Pancreas (tissue), 10 donors: ENCODE results near the gene INPP5D. TPM values are rescaled to one million over a fixed set of nuclear protein-coding genes. Genes with fewer than 3 reads are reported as not detected.

Experiments used
- ATAC-seq, 4 donors: fragments of 200-7000 bp; cut with Tn5 transposase; one replicate each; pipeline versions ENCODE4 v1.8.0 to v1.9.1; 2020; ENCODE audit warnings: mild to moderate bottlenecking in 4 of 4, moderate library complexity in 4 of 4
- DNase-seq, 6 donors: peaks; one replicate each; pipeline ENCODE4 v3.0.0-alpha.2; 2020
- FAIRE-seq: peaks from 2 replicates; lab custom pipeline; 2012; peaks lifted over from hg19 to GRCh38; lab: Jason Lieb, UNC
- H3K27ac ChIP-seq, 4 donors: fragments of 200-600 bp; sonication (generic); 1 replicate in 3 of 4; 2 replicates in 1 of 4; pipeline versions ENCODE4 v1.5.0 to v1.8.0; 2020
- H3K27me3 ChIP-seq, 4 donors: fragments of 200-600 bp; one replicate each; pipeline ENCODE4 v1.8.0; 2021
- H3K36me3 ChIP-seq, 3 donors: fragments of 200-600 bp; sonication (generic) in 1 of 3; one replicate each; pipeline versions ENCODE4 v1.5.0 to v1.8.0; 2020 to 2021
- H3K4me1 ChIP-seq, 3 donors: fragments of 200-600 bp; one replicate each; pipeline ENCODE4 v1.8.0; 2021
- H3K4me3 ChIP-seq, 4 donors: fragments of 200-600 bp; sonication (generic) in 2 of 4; one replicate each; pipeline versions ENCODE4 v1.5.0 to v1.8.0; 2020 to 2021
- H3K9me3 ChIP-seq, 4 donors: fragments of 200-600 bp; one replicate each; pipeline ENCODE4 v1.8.0; 2021
- CTCF ChIP-seq, 4 donors: fragments of 200-600 bp; sonication (generic) in 3 of 4; IDR thresholded peaks; one replicate each; pipeline versions ENCODE4 v1.5.0 to v1.8.0; 2021; ENCODE audit warnings: antibody characterized with exemption in 4 of 4
- WGBS, 2 donors: extraction: QIAGEN DNeasy Blood & Tissue Kit; methylation state at CpG; one replicate each; pipeline ENCODE4 v1.1.7; 2013; 5-methylcytosine and 5-hydroxymethylcytosine counted together
- intact Hi-C, 3 donors: fragments of 100-400 bp; cut with DNase I; formaldehyde crosslinking; loops; one replicate each; pipeline versions ENCODE4 v1.11.1 to v1.14.2; 2022
- polyA plus RNA-seq, 2 donors: library from polyadenylated mRNA; stranded (reverse); fragments of 200-250 nt; gene quantifications; one replicate each; pipeline ENCODE4 v1.2.3, GENCODE V29; 2013
- total RNA-seq, 6 donors: library from RNA; stranded (reverse); fragmentation: NEBNext Ultra II Directional in 4 of 6; extraction: Animal tissue kit (Norgen Biotek cat#: 25700) in 4 of 6; gene quantifications; one replicate each; pipeline versions ENCODE4 v1.2.1 to v1.2.4, GENCODE V29; 2021 to 2023
- donor health status: healthy with polysubstance abuse.
- donor health status: DM: no; HTN: no; CAD: no; lungs with moderate emphysema.
- donor health status: DM: no; HTN: no; CAD: no.
- donor health status: control.
- donor health status: control.
- donor health status: Bipolar disorder and iron deficiency.
- donor health status: DM: yes; HTN: yes; CAD: no.
- donor health status: DM: no; HTN: no; CAD: no.
- donor health status: DM: no; HTN: no; CAD: no.
- donor health status: DM: yes; HTN: yes; CAD: no.

Gene INPP5D
- total and polyA plus RNA-seq, 8 donors = 1.1 to 11.4 (median 2.3) TPM

DNA sequence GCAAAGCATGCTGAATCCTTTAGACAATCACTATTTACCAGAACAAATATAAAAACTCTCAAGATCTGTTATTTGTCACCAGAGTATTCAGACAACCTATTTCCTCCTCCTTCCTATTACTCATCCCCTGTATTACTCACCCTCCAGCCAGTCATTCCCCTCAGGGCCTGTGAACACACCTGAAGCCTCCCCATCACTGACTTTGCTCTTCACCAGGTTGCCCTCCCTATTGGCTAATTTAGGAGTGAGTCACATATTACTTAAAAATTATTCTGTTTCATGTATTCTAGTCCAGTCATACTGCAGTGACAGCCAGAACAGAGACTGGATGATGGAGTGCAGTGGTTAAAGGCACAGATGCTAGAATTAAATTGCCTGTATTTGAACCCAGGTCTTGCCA, 187.6 kb downstream of the INPP5D start:
- no peaks in the 10 kb centered on the region for H3K27me3 ChIP-seq
- TF ChIP-seq CTCF (IDR thresholded peaks at IDR 0.05) = no peak
- H3K27ac ChIP-seq = no peak overlapping the region
- H3K9me3 ChIP-seq = no peaks in the 10 kb centered on the region
- intact Hi-C loops = loop anchor here in 2 of 3 donors (5.0 to 10.0 kb wide), 2 partner anchors 143 to 145 kb away; no protein-coding TSS in a partner anchor
- no peak for FAIRE-seq
- H3K36me3 ChIP-seq = no peaks in the 10 kb centered on the region
- H3K4me3 ChIP-seq = no peak overlapping the region
- peak in 1 of 4 donors; percentile 17 for ATAC-seq
- peaks cover 0 to 2% (median 0%) of the 10 kb centered on the region in 3 donors for H3K4me1 ChIP-seq
- no peak for DNase-seq

DNA sequence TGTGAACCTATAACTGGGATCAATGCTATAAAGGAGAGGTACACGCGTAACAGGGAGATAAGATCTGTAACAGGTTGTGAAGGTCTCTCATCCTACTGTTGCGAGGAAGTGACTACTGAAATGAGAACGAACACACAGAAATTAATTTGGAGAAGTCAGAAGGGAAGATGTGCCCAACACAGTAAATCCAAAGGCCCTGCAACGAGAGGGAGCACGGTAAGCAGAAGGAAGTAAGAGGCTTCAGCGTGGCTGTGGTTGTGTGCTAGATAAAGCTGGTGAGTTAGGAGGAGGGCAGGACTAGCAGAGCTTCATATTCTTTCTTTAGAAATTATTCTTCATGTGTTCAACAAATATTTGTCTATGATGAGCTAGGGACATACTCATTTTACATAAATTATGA, 188.9 kb downstream of the INPP5D start:
- FAIRE-seq (no peak), ATAC-seq (no peak), DNase-seq (no peak)
- H3K27me3 ChIP-seq = no peaks in the 10 kb centered on the region
- H3K4me3 ChIP-seq = no peak overlapping the region
- peaks cover 0 to 7% (median 6%) of the 10 kb centered on the region in 3 donors for H3K4me1 ChIP-seq
- 59 to 76% methylated on average over 7 of the region's 7 CpGs for WGBS, 2 donors
- intact Hi-C loops = loop anchor here in 2 of 3 donors (5.0 to 10.0 kb wide), 2 partner anchors 144 to 147 kb away; no protein-coding TSS in a partner anchor
- TF ChIP-seq CTCF (IDR thresholded peaks at IDR 0.05) = no peak
- H3K36me3 ChIP-seq = no peaks in the 10 kb centered on the region
- H3K9me3 ChIP-seq = no peaks in the 10 kb centered on the region
- H3K27ac ChIP-seq = no peak overlapping the region

GRCh38 chr2:233250568-233250967, 190.4 kb downstream of the INPP5D start:
- FAIRE-seq = no peak
- Histone ChIP-seq H3K36me3 (no peaks in the 10 kb centered on the region), H3K27me3 (no peaks in the 10 kb centered on the region), H3K9me3 (no peaks in the 10 kb centered on the region), H3K4me3 (no peak overlapping the region), H3K27ac (no peak overlapping the region), H3K4me1 (peaks cover 0 to 7% (median 6%) of the 10 kb centered on the region in 3 donors)
- 84 to 87% methylated on average over 9 of the region's 9 CpGs for WGBS, 2 donors
- no peak for TF ChIP-seq CTCF (IDR thresholded peaks at IDR 0.05)
- no peak for ATAC-seq
- intact Hi-C loops = no loop called here
- no peak for DNase-seq

- peak overlapping the region in 2 of 4 donors; percentile 68 to 69 for H3K27ac ChIP-seq
- no peak for TF ChIP-seq CTCF (IDR thresholded peaks at IDR 0.05)
- ATAC-seq = peak in 2 of 4 donors; percentile 3 to 8
- 36 to 47% methylated on average over 1 of the region's 1 CpG for WGBS, 2 donors
- H3K9me3 ChIP-seq = no peaks in the 10 kb centered on the region
- no peak for FAIRE-seq
- peak overlapping the region in 2 of 4 donors; percentile 96 to 98 for H3K4me3 ChIP-seq
- intact Hi-C loops = no loop called here
- H3K36me3 ChIP-seq = no peaks in the 10 kb centered on the region
- H3K4me1 ChIP-seq = peaks cover 0 to 7% (median 6%) of the 10 kb centered on the region in 3 donors
- no peak for DNase-seq
- no peaks in the 10 kb centered on the region for H3K27me3 ChIP-seq
Measured at GRCh38 chr2:233250985-233251305, 190.8 kb downstream of the INPP5D start.

DNA sequence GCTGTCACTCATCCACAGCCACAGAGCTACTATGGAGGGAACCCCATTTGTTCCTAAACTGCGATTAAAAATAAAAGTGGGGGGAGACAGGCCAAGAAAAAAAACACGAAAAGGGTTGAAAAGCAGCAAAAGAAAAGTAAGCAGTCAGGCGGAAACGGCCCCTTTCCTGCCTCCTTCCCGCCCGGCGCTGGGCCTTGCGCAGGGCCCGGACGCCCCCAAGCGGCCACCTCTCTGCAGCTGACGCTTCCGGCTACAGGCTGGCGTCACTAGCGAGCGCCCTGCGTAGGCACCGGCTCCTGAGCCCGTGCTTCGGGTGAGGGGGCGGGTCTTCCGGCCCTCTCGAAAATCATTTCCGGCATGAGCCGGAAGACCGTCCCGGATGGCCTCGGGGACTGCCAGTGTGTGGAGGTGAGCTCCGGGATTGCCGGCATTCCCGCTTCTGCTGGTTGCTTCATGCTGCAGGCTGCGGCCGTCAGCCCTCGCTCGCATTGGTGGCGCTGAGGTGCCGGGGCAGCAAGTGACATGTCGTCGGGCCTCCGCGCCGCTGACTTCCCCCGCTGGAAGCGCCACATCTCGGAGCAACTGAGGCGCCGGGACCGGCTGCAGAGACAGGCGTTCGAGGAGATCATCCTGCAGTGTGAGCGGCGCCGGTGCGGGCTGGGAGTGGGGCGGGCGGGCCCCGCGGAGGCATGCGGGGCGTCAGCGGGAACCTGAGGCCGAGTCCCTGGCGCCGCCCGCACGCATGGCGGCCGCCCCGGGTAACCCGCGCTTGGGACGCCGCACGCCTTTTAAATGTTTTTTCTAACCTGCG, 191.4 kb downstream of the INPP5D start, which contains the start of gene ATG16L1:
ATG16L1 (plus strand) TSS at position 368 of the 811 bp plus-strand sequence; CDS start at position 523, 155 bp downstream.
- intact Hi-C loops = no loop called here
- Histone ChIP-seq H3K4me3 (peak within 1 kb of the TSS; percentile 65 to 98 (median 89)), H3K9me3 (no peaks in the 10 kb centered on the region), H3K27me3 (no peaks in the 10 kb centered on the region), H3K4me1 (peaks cover 0 to 7% (median 6%) of the 10 kb centered on the region in 3 donors), H3K27ac (peak within 1 kb of the TSS; percentile 43 to 76 (median 68)), H3K36me3 (no peaks in the 10 kb centered on the region)
- FAIRE-seq (peak; percentile 32), ATAC-seq (peak; percentile 99 to 100 (median 99)), DNase-seq (peak; percentile 95 to 98 (median 96))
- WGBS, 2 donors = 0% methylated on average over 70 to 75 of the region's 75 CpGs
- TF ChIP-seq CTCF (IDR thresholded peaks at IDR 0.05) = peak; percentile 82 to 94 (median 86)
